Measurements from ENCODE around the gene GRIN1.

- TF ChIP-seq POLR2AphosphoS5 (IDR thresholded peaks at IDR 0.05; ENCODE audit: borderline replicate concordance, low read depth, low read length) (no peak), EZH2 (IDR thresholded peaks at IDR 0.05) (no peak)
Measured at GRCh38 chr9:137149942-137150616, 11.1 kb downstream of the GRIN1 start.
